Lower leg skin (tissue), 3 donors: ENCODE results near the gene POLR3GL.

Experiments
- POLR2A ChIP-seq, 2 donors: fragments of 450-650 bp; IDR thresholded peaks; one replicate each; pipeline ENCODE4 v1.6.1; 2016 to 2017; ENCODE audit warnings: antibody characterized with exemption in 2 of 2, mild to moderate bottlenecking in 1 of 2, moderate library complexity in 1 of 2
- TF ChIP-seq, protein P1 (sequence below), 3 donors: fragments of 450-650 bp; IDR thresholded peaks; one replicate each; pipeline ENCODE4 v1.5.1; 2016; ENCODE audit warnings: antibody characterized with exemption in 3 of 3, mild to moderate bottlenecking in 3 of 3, moderate library complexity in 2 of 3

DNA sequence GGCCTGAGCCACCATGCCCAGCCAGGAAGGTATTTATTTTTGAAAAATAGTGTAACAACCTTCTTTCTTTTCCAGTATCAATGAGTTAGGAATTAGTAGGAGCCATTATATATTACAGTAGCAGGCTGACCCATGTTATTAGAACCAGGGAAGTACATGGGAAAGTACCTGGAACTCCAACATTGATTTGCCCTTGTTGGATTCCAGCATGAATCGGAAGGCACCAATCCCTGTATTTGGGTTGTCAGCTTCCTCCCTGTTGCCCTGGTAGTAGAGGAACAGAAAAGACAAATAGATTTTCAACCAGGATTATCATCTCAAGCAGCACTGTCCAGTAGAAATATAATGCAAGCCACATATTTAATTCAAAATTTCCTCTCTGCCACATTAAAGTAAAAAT lies 27.1 kb upstream of the POLR3GL start:
- TF ChIP-seq, protein P1, sequence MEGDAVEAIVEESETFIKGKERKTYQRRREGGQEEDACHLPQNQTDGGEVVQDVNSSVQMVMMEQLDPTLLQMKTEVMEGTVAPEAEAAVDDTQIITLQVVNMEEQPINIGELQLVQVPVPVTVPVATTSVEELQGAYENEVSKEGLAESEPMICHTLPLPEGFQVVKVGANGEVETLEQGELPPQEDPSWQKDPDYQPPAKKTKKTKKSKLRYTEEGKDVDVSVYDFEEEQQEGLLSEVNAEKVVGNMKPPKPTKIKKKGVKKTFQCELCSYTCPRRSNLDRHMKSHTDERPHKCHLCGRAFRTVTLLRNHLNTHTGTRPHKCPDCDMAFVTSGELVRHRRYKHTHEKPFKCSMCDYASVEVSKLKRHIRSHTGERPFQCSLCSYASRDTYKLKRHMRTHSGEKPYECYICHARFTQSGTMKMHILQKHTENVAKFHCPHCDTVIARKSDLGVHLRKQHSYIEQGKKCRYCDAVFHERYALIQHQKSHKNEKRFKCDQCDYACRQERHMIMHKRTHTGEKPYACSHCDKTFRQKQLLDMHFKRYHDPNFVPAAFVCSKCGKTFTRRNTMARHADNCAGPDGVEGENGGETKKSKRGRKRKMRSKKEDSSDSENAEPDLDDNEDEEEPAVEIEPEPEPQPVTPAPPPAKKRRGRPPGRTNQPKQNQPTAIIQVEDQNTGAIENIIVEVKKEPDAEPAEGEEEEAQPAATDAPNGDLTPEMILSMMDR (IDR thresholded peaks at IDR 0.05), result no peak
- TF ChIP-seq POLR2A (IDR thresholded peaks at IDR 0.05), result no peak
